GM11168 (cell line): ENCODE measurements around the gene SLCO2A1.

Experiments
- in situ Hi-C: fragments of 300-500 bp; cut with MboI; formaldehyde crosslinking; loops from one replicate; pipeline ENCODE4 v1.12.0; 2022; ENCODE audit warnings: low sequenced_read_pairs; ENCODE audit not compliant: unreplicated experiment

SLCO2A1 gene

GRCh38 chr3:134004841-134005240 lies 24.9 kb downstream of the SLCO2A1 start:
- in situ Hi-C loops: no loop called here

- in situ Hi-C loops: no loop called here
Observed at GRCh38 chr3:134003066-134003465, 26.7 kb downstream of the SLCO2A1 start.

- in situ Hi-C loops: no loop called here
Observed at GRCh38 chr3:134002306-134002705, 27.4 kb downstream of the SLCO2A1 start.

- in situ Hi-C loops: no loop called here
Observed at GRCh38 chr3:134001251-134001650, 28.5 kb downstream of the SLCO2A1 start.

- in situ Hi-C loops: no loop called here
Observed at GRCh38 chr3:133999891-134000685, 29.6 kb downstream of the SLCO2A1 start.

GRCh38 chr3:133998691-133999241 lies 31.0 kb downstream of the SLCO2A1 start:
- in situ Hi-C loops: no loop called here

- in situ Hi-C loops: no loop called here
Observed at GRCh38 chr3:133997871-133998635, 31.7 kb downstream of the SLCO2A1 start.

- in situ Hi-C loops: no loop called here
Observed at GRCh38 chr3:133996996-133997395, 32.7 kb downstream of the SLCO2A1 start.

- in situ Hi-C loops: no loop called here
Observed at GRCh38 chr3:133996251-133996661, 33.5 kb downstream of the SLCO2A1 start.

GRCh38 chr3:133995264-133995663 lies 34.5 kb downstream of the SLCO2A1 start:
- in situ Hi-C loops: no loop called here

- in situ Hi-C loops: no loop called here
Observed at GRCh38 chr3:133994166-133994890, 35.4 kb downstream of the SLCO2A1 start.

- in situ Hi-C loops: no loop called here
Observed at GRCh38 chr3:133992951-133993620, 36.6 kb downstream of the SLCO2A1 start.

GRCh38 chr3:133992381-133992780 lies 37.3 kb downstream of the SLCO2A1 start:
- in situ Hi-C loops: no loop called here

- in situ Hi-C loops: no loop called here
Observed at GRCh38 chr3:133991637-133992036, 38.1 kb downstream of the SLCO2A1 start.

- in situ Hi-C loops: no loop called here
Observed at GRCh38 chr3:133991209-133991608, 38.5 kb downstream of the SLCO2A1 start.

GRCh38 chr3:133989936-133990702 lies 39.6 kb downstream of the SLCO2A1 start:
- in situ Hi-C loops: no loop called here

- in situ Hi-C loops: no loop called here
Observed at GRCh38 chr3:133988631-133989161, 41.0 kb downstream of the SLCO2A1 start.

GRCh38 chr3:133987948-133988484 lies 41.7 kb downstream of the SLCO2A1 start:
- in situ Hi-C loops: no loop called here

GRCh38 chr3:133987136-133987535 lies 42.6 kb downstream of the SLCO2A1 start:
- in situ Hi-C loops: no loop called here
